Esophagus muscularis mucosa (tissue), 4 donors: ENCODE results near the gene NRARP.

ENCODE experiments used
- CTCF ChIP-seq, 3 experiments: fragments of 200-600 bp in 2 of 3; fragments of 450-650 bp in 1 of 3; sonication (generic) in 2 of 3; IDR thresholded peaks; one replicate each; pipeline ENCODE4 v1.5.1; 2017 to 2019; ENCODE audit warnings: antibody characterized with exemption in 3 of 3, mild to moderate bottlenecking in 2 of 3, moderate library complexity in 1 of 3
- EP300 ChIP-seq: sonication (generic); formaldehyde crosslinking; IDR thresholded peaks from one replicate; pipeline ENCODE4 v1.6.1; 2017; ENCODE audit warnings: antibody characterized with exemption
- POLR2A ChIP-seq: fragments of 450-650 bp; IDR thresholded peaks from one replicate; pipeline ENCODE4 v1.6.1; 2017; ENCODE audit warnings: antibody characterized with exemption, moderate library complexity, mild to moderate bottlenecking, low read depth
- POLR2AphosphoS5 ChIP-seq, 2 donors: sonication (generic); formaldehyde crosslinking; IDR thresholded peaks; one replicate each; pipeline ENCODE4 v1.6.1; 2017; ENCODE audit warnings: antibody characterized with exemption in 2 of 2

DNA sequence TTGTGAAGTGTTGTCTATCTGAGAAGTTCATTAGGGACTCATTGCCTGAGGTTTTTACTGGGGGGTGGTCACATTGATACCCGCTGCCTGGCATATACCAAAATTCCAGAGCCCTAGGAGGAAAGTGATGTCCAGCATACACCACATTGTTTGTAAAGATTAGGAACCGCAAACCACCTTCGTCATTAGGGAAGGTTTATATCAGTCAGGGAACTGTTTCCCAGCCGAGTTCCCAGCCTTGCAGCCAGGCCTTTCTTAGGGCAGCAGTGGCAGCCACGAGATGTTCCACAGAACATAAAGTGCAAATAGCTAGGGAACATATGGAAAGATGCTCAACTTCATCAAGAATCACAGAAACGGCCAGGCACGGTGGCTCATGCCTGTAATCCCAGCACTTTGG is 40.4 kb upstream of the NRARP start:
- TF ChIP-seq POLR2AphosphoS5 (IDR thresholded peaks at IDR 0.05), result no peak
- no peak for TF ChIP-seq CTCF (IDR thresholded peaks at IDR 0.05)
- no peak for TF ChIP-seq POLR2A
- TF ChIP-seq EP300, result no peak
